ENCODE measurements around the gene CAMTA1.

Gene CAMTA1

DNA sequence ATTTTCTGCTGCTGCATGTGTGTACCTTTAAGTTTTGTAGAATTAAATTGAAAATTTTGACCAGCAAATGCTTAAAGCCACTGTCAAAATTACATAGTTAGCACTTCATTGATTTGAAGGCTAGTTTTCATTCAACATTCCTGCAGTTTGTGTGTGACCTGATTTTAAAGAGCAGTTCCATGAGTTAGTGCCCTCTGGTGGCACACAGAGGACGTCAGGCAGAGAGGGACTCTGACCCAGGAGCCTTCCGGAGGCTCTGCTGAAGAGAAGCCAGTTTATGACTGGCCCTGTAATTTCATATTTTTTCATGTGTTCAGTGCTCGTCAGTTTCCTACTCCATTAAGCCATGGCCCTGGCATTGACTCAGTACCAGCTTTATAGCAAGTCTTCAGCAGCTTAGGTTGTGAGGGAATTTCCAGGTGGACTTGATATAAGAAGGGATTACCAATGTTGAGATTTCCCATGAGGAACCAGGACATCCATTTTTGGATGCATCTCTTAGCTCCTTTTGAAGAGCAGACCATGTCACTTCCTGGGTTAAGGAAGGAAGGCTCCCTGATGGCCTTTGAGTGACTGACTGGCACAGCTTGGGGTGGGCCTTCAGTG lies 104.7 kb downstream of the CAMTA1 start:
- no peak overlapping the region for H3K4me3 ChIP-seq (ENCODE audit: low read depth, low read length)
- peak; percentile 74 for TF ChIP-seq CTCF (IDR thresholded peaks at IDR 0.05; ENCODE audit: insufficient read depth, low read depth, low read length, missing control alignments)
- DNase-seq (ENCODE audit: low read depth) = peak; percentile 65

DNA sequence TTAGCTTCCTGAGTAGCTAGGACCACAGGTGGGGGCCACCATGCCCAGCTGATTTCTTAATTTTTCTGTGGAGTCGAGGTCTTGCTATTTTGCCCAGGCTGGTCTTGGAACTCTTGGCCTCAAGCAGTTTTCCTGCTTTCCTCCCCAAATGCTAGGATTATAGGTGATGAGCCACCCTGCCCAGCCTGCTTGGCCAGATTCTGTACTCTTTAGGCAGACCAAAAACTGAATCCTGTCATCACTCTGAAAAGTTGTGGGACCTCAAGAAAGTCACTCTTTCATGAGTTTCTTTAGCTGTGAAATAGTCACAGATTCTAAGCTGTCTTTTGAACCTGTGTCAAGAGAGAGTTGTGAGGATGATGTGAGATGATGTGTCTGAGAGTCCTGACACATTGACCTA lies 105.4 kb downstream of the CAMTA1 start:
- TF ChIP-seq CTCF (IDR thresholded peaks at IDR 0.05; ENCODE audit: insufficient read depth, low read depth, low read length, missing control alignments) = no peak
- DNase-seq (ENCODE audit: low read depth) = no peak
- no peak overlapping the region for H3K4me3 ChIP-seq (ENCODE audit: low read depth, low read length)

DNA sequence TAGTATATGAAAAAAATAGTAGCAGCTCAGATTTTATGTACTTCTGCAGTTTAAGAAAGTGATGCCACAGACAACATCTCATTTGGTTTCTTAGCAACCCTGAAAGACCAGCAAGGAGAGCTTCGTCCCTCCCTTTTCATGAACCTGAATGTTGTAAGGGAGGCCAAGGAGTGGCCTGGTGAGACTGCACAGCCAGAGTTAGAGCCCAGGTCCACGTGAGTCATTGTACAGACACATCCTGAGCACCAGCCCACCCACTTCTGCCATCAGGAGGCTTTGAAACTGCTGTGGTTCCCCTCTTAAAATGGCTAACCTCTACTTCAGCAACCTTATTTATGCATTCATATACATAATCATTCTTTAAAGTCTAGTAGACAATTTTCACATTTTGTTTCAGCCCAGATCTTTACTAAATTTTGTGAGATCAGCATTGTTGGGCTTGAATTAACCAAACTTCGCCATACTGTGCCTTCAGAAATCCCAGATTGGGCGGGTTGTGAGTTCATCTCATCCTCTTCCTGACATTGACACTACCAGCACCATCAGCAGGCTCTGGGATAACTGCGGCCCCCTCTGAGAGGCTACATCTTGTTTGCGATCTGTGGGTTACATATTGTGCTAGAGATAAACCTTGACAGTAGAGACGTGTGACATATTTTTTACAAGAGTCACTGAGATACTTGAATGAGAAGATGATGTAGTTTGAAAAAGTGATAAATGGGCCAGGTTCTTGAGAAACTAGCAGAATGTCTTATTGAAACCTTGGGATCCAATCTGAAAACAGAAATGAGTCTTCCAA lies 106.7 kb downstream of the CAMTA1 start:
- no peak overlapping the region for H3K4me3 ChIP-seq (ENCODE audit: low read depth, low read length)
- DNase-seq (ENCODE audit: low read depth) = no peak
- TF ChIP-seq CTCF (IDR thresholded peaks at IDR 0.05; ENCODE audit: insufficient read depth, low read depth, low read length, missing control alignments) = no peak

DNA sequence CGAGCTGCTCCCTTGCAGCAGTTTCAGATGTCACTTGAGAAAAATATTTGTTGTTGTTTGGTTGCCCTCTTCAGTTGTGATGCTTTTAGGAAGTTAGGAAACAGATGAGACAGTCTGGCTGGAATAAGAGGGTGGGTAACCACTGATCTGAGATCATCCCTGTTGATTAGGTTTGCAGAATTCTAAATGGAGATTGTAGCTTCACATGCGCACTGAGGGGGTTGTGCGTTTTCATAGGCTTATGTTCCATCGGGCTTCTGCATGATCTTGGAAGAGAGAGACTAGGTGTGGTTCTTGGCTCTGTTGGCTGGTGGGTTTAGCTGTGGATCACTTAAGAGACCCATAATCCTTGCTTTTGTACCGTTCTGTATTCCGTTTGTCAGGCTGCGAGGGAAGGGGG lies 108.1 kb downstream of the CAMTA1 start:
- no peak for TF ChIP-seq CTCF (IDR thresholded peaks at IDR 0.05; ENCODE audit: insufficient read depth, low read depth, low read length, missing control alignments)
- no peak overlapping the region for H3K4me3 ChIP-seq (ENCODE audit: low read depth, low read length)
- no peak for DNase-seq (ENCODE audit: low read depth)

DNA sequence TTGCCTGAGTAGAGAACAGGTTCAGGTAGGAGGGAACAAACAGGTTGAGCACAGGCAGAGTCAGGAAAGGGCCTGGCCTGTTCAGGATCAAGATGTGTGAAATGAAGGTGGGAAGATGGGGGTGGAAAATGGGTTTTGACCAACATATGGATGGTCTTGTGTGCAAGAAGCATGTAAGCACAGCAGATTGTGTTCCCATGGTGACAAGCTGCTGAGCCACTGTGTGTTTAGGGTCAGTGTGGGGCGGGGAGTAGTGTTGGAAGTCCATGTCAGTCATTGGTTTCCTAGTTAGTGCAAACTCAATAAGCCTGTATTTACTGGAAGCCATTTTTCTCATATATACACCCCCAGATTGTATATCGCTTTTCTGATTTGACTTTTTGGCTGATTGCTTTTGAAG lies 111.9 kb downstream of the CAMTA1 start:
- no peak for TF ChIP-seq CTCF (IDR thresholded peaks at IDR 0.05; ENCODE audit: insufficient read depth, low read depth, low read length, missing control alignments)
- H3K4me3 ChIP-seq (ENCODE audit: low read depth, low read length) = no peak overlapping the region
- no peak for DNase-seq (ENCODE audit: low read depth)

GRCh38 chr1:6898974-6899539 lies 113.8 kb downstream of the CAMTA1 start:
- no peak overlapping the region for H3K4me3 ChIP-seq (ENCODE audit: low read depth, low read length)
- no peak for DNase-seq (ENCODE audit: low read depth)
- TF ChIP-seq CTCF (IDR thresholded peaks at IDR 0.05; ENCODE audit: insufficient read depth, low read depth, low read length, missing control alignments) = no peak

Measured in GM12865 (cell line).